Caco-2 (cell line): ENCODE results near the gene CNGA4. TPM values are rescaled to one million over a fixed set of nuclear protein-coding genes. Genes with fewer than 3 reads are reported as not detected.
"Not testable (repeated sequence)": the region's sequence is repeated elsewhere in the genome, so short reads cannot be mapped to it uniquely, and the experiment has no call there.

Experiments used
- BruUV-seq: library from RNA; stranded (reverse); fragments of 400-500 nt; replicated peaks from 2 replicates; lab custom pipeline; 2021; lab: Mats Ljungman, UMichigan
- CTCF ChIA-PET: fragments of 300-600 bp; sonication (Branson Sonifier 250); formaldehyde crosslinking; loops from one replicate; lab custom pipeline; 2022; ENCODE audit warnings: antibody characterized with exemption; lab: Charles Lee
- POLR2A ChIA-PET: fragments of 300-600 bp; sonication (Branson Sonifier 250); formaldehyde crosslinking; loops from one replicate; lab custom pipeline; 2022; ENCODE audit warnings: antibody characterized with exemption; lab: Charles Lee
- DNase-seq, 2 experiments: peaks; one replicate each; pipeline versions ENCODE4 v3.0.0 to v3.0.0-alpha.2; 2020 to 2022
- H3K27me3 ChIP-seq: replicated peaks from 2 replicates; pipeline ENCODE4 v1.6.0; 2011; ENCODE audit warnings: low read length; ENCODE audit not compliant: control insufficient read depth, insufficient read depth
- H3K36me3 ChIP-seq: 2 replicates; pipeline ENCODE4 v1.5.1; 2011; ENCODE audit warnings: low read length; ENCODE audit not compliant: control insufficient read depth, insufficient read depth
- H3K4me1 ChIP-seq: fragments of 250-450 bp; sonication (Bioruptor Pico); 2 replicates; pipeline ENCODE4 v1.5.1; 2020; ENCODE audit warnings: mild to moderate bottlenecking
- H3K4me3 ChIP-seq: 2 replicates; pipeline ENCODE4 v1.5.1; 2011; ENCODE audit warnings: low read depth, mild to moderate bottlenecking, control low read depth, low read length
- H3K9me3 ChIP-seq: fragments of 250-450 bp; sonication (Bioruptor Pico); 2 replicates; pipeline ENCODE4 v1.5.1; 2020; ENCODE audit warnings: mild to moderate bottlenecking, moderate library complexity
- H3K27ac Mint-ChIP-seq: one replicate; pipeline ENCODE4 v1.8.0; 2022; ENCODE audit warnings: mixed read lengths; ENCODE audit not compliant: unreplicated experiment
- H3K27me3 Mint-ChIP-seq: one replicate; pipeline ENCODE4 v1.8.0; 2022; ENCODE audit warnings: mixed read lengths; ENCODE audit not compliant: insufficient read depth, unreplicated experiment
- H3K36me3 Mint-ChIP-seq: one replicate; pipeline ENCODE4 v1.8.0; 2022; ENCODE audit warnings: mild to moderate bottlenecking, mixed read lengths; ENCODE audit not compliant: insufficient read depth, unreplicated experiment
- H3K4me1 Mint-ChIP-seq: one replicate; pipeline ENCODE4 v1.8.0; 2022; ENCODE audit warnings: low read depth, mixed read lengths; ENCODE audit not compliant: unreplicated experiment
- H3K4me3 Mint-ChIP-seq: one replicate; pipeline ENCODE4 v1.8.0; 2022; ENCODE audit warnings: mild to moderate bottlenecking, moderate library complexity, mixed read lengths; ENCODE audit not compliant: unreplicated experiment
- H3K9me3 Mint-ChIP-seq: one replicate; pipeline ENCODE4 v1.8.0; 2022; ENCODE audit warnings: mixed read lengths; ENCODE audit not compliant: unreplicated experiment
- intact Hi-C: fragments of 100-400 bp; cut with micrococcal nuclease; formaldehyde crosslinking; loops from one replicate; pipeline ENCODE4 v1.10.0; 2022; ENCODE audit not compliant: unreplicated experiment
- total RNA-seq: library from RNA; stranded (reverse); gene quantifications from 2 replicates; pipeline ENCODE4 v1.2.3, GENCODE V29; 2022
- TF ChIP-seq, protein P1 (sequence below), 2 experiments: fragments of 200-600 bp in 1 of 2; IDR thresholded peaks; 1 replicate in 1 of 2; 2 replicates in 1 of 2; pipeline versions ENCODE4 v1.5.1 to v1.8.0; 2011 to 2022; ENCODE audit warnings: antibody characterized with exemption in 1 of 2, control low read depth in 1 of 2, inconsistent platforms in 1 of 2, low read depth in 1 of 2, low read length in 1 of 2, mild to moderate bottlenecking in 1 of 2, moderate library complexity in 1 of 2; ENCODE audit not compliant: insufficient read depth in 1 of 2, severe bottlenecking in 1 of 2, unreplicated experiment in 1 of 2

The CNGA4 gene
- total RNA-seq, 1 experiment from 2014 or later = not detected

DNA sequence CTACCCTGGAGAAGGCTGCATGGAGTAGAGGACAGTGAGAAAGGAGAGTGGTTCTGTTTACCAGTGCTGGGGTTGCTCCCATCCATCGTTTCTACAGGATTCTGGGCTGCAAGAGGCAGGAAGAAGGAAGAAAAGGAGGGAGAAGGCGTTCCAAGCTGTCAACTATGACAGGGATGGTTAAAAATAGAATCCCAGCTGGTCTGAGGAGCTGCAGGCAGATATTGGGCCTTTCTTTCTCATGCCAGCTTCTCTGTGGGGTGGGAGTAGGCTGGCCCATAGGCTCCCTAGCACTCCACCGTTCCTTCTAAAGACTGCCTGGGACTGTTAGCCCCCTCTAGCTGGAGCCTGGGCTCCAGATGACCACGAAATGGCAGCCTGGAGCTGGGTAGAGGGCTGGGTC lies 34.3 kb downstream of the CNGA4 start:
- CTCF ChIA-PET = no interaction called here
- Mint-ChIP-seq H3K27me3 (peaks cover 20% of the 10 kb centered on the region), H3K9me3 (no peaks in the 10 kb centered on the region), H3K27ac (no peak overlapping the region), H3K36me3 (no peaks in the 10 kb centered on the region), H3K4me1 (no peaks in the 10 kb centered on the region), H3K4me3 (no peak overlapping the region)
- Histone ChIP-seq H3K36me3 (no peaks in the 10 kb centered on the region), H3K4me3 (no peak overlapping the region), H3K27me3 (no peaks in the 10 kb centered on the region), H3K4me1 (no peaks in the 10 kb centered on the region), H3K9me3 (peaks cover 8% of the 10 kb centered on the region; the same call in 1 of the 2 replicates)
- POLR2A ChIA-PET = no interaction called here
- intact Hi-C loops = no loop called here
- DNase-seq = no peak
- BruUV-seq = no TSS peak
- TF ChIP-seq, protein P1, sequence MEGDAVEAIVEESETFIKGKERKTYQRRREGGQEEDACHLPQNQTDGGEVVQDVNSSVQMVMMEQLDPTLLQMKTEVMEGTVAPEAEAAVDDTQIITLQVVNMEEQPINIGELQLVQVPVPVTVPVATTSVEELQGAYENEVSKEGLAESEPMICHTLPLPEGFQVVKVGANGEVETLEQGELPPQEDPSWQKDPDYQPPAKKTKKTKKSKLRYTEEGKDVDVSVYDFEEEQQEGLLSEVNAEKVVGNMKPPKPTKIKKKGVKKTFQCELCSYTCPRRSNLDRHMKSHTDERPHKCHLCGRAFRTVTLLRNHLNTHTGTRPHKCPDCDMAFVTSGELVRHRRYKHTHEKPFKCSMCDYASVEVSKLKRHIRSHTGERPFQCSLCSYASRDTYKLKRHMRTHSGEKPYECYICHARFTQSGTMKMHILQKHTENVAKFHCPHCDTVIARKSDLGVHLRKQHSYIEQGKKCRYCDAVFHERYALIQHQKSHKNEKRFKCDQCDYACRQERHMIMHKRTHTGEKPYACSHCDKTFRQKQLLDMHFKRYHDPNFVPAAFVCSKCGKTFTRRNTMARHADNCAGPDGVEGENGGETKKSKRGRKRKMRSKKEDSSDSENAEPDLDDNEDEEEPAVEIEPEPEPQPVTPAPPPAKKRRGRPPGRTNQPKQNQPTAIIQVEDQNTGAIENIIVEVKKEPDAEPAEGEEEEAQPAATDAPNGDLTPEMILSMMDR (IDR thresholded peaks at IDR 0.05; ENCODE audit: insufficient read depth in 1 of 2, low read depth in 1 of 2, low read length in 1 of 2, severe bottlenecking in 1 of 2, unreplicated experiment in 1 of 2) = no peak

DNA sequence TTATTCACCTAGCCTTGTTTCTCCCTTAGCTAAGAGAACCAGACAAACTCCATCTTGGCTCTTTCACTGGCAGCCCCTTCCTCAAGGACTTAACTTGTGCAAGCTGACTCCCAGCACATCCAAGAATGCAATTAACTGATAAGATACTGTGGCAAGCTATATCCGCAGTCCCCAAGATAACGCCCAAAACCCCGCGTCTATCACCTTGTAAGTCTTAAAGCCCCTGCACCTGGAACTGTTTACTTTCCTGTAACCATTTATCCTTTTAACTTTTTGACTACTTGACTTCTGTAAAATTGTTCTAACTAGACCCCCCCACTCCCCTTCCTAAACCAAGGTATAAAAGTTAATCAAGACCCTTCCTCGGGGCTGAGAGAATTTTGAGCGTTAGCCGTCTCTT lies 41.9 kb downstream of the CNGA4 start:
- H3K27ac Mint-ChIP-seq, H3K36me3 ChIP-seq, intact Hi-C loops, H3K4me3 ChIP-seq, H3K27me3 ChIP-seq, H3K9me3 Mint-ChIP-seq, POLR2A ChIA-PET, BruUV-seq, H3K27me3 Mint-ChIP-seq, H3K36me3 Mint-ChIP-seq, H3K9me3 ChIP-seq: not testable (repeated sequence)
- CTCF ChIA-PET = interaction anchor here (0.6 to 1.1 kb wide), 3 partner anchors 18 to 72 kb away, joined by 3 to 6 read pairs (median 3); no protein-coding TSS in a partner anchor
- peaks cover 20% of the 10 kb centered on the region for H3K4me1 ChIP-seq
- peak; percentile 18 to 53 for DNase-seq
- Mint-ChIP-seq H3K4me3 (peak overlapping the region; percentile 25), H3K4me1 (peaks cover 47% of the 10 kb centered on the region)

DNA sequence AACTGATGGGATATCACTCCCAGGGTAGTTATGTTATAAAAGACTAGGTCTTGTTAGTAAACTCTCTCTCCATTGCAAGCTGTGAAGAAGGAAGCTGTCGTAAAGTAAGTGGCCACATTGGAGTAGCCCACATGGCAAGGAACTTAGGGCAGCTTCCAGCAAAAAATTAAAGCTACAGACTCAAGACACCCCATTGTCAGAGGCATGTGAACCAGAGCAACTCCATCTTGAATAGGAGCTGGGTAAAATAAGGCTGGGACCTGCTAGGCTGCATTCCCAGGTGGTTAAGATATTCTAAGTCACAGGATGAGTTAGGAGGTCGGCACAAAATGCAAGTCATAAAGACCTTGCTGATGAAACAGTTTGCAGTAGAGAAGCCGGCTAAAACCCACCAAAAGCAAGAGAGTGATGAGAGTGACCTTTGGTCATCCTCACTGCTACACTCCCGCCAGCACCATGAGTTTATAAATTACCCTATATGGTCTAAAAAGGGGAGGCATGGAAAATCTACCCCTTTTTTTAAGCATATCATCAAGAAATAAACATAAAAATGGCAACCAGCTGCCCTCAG lies 44.6 kb downstream of the CNGA4 start:
- peaks cover 4% of the 10 kb centered on the region for H3K27me3 Mint-ChIP-seq
- Histone ChIP-seq H3K27me3 (no peaks in the 10 kb centered on the region), H3K4me3 (no peak overlapping the region), H3K36me3 (no peaks in the 10 kb centered on the region), H3K9me3 (no peaks in the 10 kb centered on the region), H3K4me1 (peaks cover 39% of the 10 kb centered on the region)
- peak overlapping the region; percentile 31 for H3K27ac Mint-ChIP-seq
- H3K4me1 Mint-ChIP-seq = peaks cover 57% of the 10 kb centered on the region
- no peaks in the 10 kb centered on the region for H3K36me3 Mint-ChIP-seq
- POLR2A ChIA-PET = no interaction called here
- DNase-seq = no peak
- TF ChIP-seq, protein P1 (IDR thresholded peaks at IDR 0.05; ENCODE audit: insufficient read depth in 1 of 2, low read depth in 1 of 2, low read length in 1 of 2, severe bottlenecking in 1 of 2, unreplicated experiment in 1 of 2) = no peak
- H3K4me3 Mint-ChIP-seq = no peak overlapping the region
- CTCF ChIA-PET = no interaction called here
- H3K9me3 Mint-ChIP-seq = no peaks in the 10 kb centered on the region
- intact Hi-C loops = no loop called here
- BruUV-seq = no TSS peak
